GM12878 (cell line): ENCODE data around the gene WDR75. TPM values are rescaled to one million over a fixed set of nuclear protein-coding genes. Genes with fewer than 3 reads are reported as not detected.

Experiments used
- ATAC-seq: fragments of 200-7000 bp; cut with Tn5 transposase; 3 replicates; pipeline ENCODE4 v1.9.1; 2020; ENCODE audit warnings: mild to moderate bottlenecking, moderate library complexity
- BruUV-seq: library from RNA; stranded (reverse); fragments of 400-500 nt; replicated peaks from 2 replicates; lab custom pipeline; 2021; lab: Mats Ljungman, UMichigan
- CTCF ChIA-PET: fragments of 300-600 bp; sonication (Branson Sonifier 250); formaldehyde crosslinking; extraction: SDS; loops from one replicate; lab custom pipeline; 2021; ENCODE audit warnings: inconsistent platforms; lab: Yijun Ruan, JAX
- POLR2A ChIA-PET: fragments of 350-600 bp; formaldehyde crosslinking; extraction: SDS; loops from one replicate; lab custom pipeline; 2021; ENCODE audit warnings: inconsistent platforms; lab: Charles Lee
- RAD21 ChIA-PET: fragments of 300-600 bp; sonication (Branson Sonifier 250); formaldehyde crosslinking; loops from one replicate; lab custom pipeline; 2023; ENCODE audit warnings: antibody characterized with exemption; ENCODE audit not compliant: unreplicated experiment; lab: Charles Lee
- SMC1A ChIA-PET: fragments of 300-600 bp; sonication (Branson Sonifier 250); formaldehyde crosslinking; loops from one replicate; lab custom pipeline; 2023; ENCODE audit not compliant: unreplicated experiment, uncharacterized antibody; lab: Charles Lee
- DNase-seq: peaks from one replicate; pipeline ENCODE4 v3.0.0-alpha.2; 2011; ENCODE audit warnings: low read depth, low spot score
- FAIRE-seq: peaks from 3 replicates; lab custom pipeline; 2011; peaks lifted over from hg19 to GRCh38; lab: Jason Lieb, UNC
- H2AFZ ChIP-seq: 2 replicates; pipeline ENCODE4 v1.6.0; 2011; ENCODE audit warnings: low read depth, low read length, control low read depth; ENCODE audit not compliant: control insufficient read depth
- H3K27ac ChIP-seq: 2 replicates; pipeline ENCODE4 v1.5.1; 2011; ENCODE audit warnings: control low read depth; ENCODE audit not compliant: control insufficient read depth, insufficient read depth
- H3K27me3 ChIP-seq, 2 experiments: replicated peaks in 1 of 2; 2 replicates each; pipeline versions ENCODE4 v1.6.0 to v1.6.1; 2011; ENCODE audit warnings: low read length in 1 of 2; ENCODE audit not compliant: control insufficient read depth in 2 of 2, insufficient read depth in 2 of 2
- H3K36me3 ChIP-seq, 2 experiments: 2 replicates each; pipeline ENCODE4 v1.5.1; 2011; ENCODE audit warnings: low read length in 1 of 2; ENCODE audit not compliant: control insufficient read depth in 2 of 2, insufficient read depth in 2 of 2
- H3K4me1 ChIP-seq: 2 replicates; pipeline ENCODE4 v1.6.1; 2011; ENCODE audit warnings: mild to moderate bottlenecking, low read length, moderate library complexity, mixed read lengths; ENCODE audit not compliant: control insufficient read depth, insufficient read depth
- H3K4me2 ChIP-seq: 2 replicates; pipeline ENCODE4 v1.6.0; 2011; ENCODE audit warnings: control low read depth; ENCODE audit not compliant: control insufficient read depth, insufficient read depth
- H3K4me3 ChIP-seq: fragments of 200-600 bp; sonication (generic); 2 replicates; pipeline ENCODE4 v1.5.1; 2016
- H3K79me2 ChIP-seq: 2 replicates; pipeline ENCODE4 v1.6.0; 2011; ENCODE audit warnings: low read length; ENCODE audit not compliant: control insufficient read depth, insufficient read depth
- H3K9ac ChIP-seq: 2 replicates; pipeline ENCODE4 v1.8.0; 2011; ENCODE audit warnings: low read length, control low read depth, mixed read lengths; ENCODE audit not compliant: control insufficient read depth, insufficient read depth
- H3K9me3 ChIP-seq: replicated peaks from 3 replicates; pipeline ENCODE4 v1.5.1; 2011; ENCODE audit warnings: mild to moderate bottlenecking, low read length; ENCODE audit not compliant: control insufficient read depth, insufficient read depth
- H4K20me1 ChIP-seq: 2 replicates; pipeline ENCODE4 v1.6.0; 2011; ENCODE audit not compliant: control insufficient read depth, insufficient read depth
- ATF7 ChIP-seq: fragments of 450-650 bp; IDR thresholded peaks from 2 replicates; pipeline ENCODE4 v1.6.1; 2016; ENCODE audit warnings: low read depth, mild to moderate bottlenecking
- BCLAF1 ChIP-seq: fragments of 450-650 bp; IDR thresholded peaks from 2 replicates; pipeline ENCODE4 v1.6.1; 2017; ENCODE audit warnings: antibody characterized with exemption, mild to moderate bottlenecking, moderate library complexity
- BHLHE40 ChIP-seq, 2 experiments: fragments of 450-650 bp in 1 of 2; IDR thresholded peaks; 2 replicates each; pipeline ENCODE4 v1.6.1; 2011 to 2017; ENCODE audit warnings: low read depth in 2 of 2, borderline replicate concordance in 1 of 2, improper control_type of control experiment in 1 of 2, low read length in 1 of 2, mild to moderate bottlenecking in 1 of 2
- CEBPB ChIP-seq, 2 experiments: fragments of 150-350 bp in 1 of 2; IDR thresholded peaks; 2 replicates each; pipeline ENCODE4 v1.6.1; 2012 to 2014; ENCODE audit warnings: low read depth in 2 of 2, low read length in 2 of 2, borderline replicate concordance in 1 of 2, inconsistent platforms in 1 of 2
- CHD2 ChIP-seq: IDR thresholded peaks from 2 replicates; pipeline ENCODE4 v1.6.1; 2011; ENCODE audit warnings: low read depth, low read length, improper control_type of control experiment, borderline replicate concordance
- DPF2 ChIP-seq: fragments of 450-650 bp; IDR thresholded peaks from 2 replicates; pipeline ENCODE4 v1.6.1; 2017; ENCODE audit warnings: mild to moderate bottlenecking
- EED ChIP-seq: sonication (generic); IDR thresholded peaks from 2 replicates; pipeline ENCODE4 v1.6.1; 2016; ENCODE audit warnings: antibody characterized with exemption, low read depth
- LARP7 ChIP-seq: fragments of 450-650 bp; IDR thresholded peaks from 2 replicates; pipeline ENCODE4 v1.6.1; 2017; ENCODE audit warnings: mild to moderate bottlenecking
- NFXL1 ChIP-seq: fragments of 450-650 bp; IDR thresholded peaks from 2 replicates; pipeline ENCODE4 v1.6.1; 2017; ENCODE audit warnings: antibody characterized with exemption, mild to moderate bottlenecking, borderline replicate concordance
- NFYB ChIP-seq: IDR thresholded peaks from 2 replicates; pipeline ENCODE4 v1.6.1; 2011; ENCODE audit warnings: low read depth, mild to moderate bottlenecking, low read length, improper control_type of control experiment, moderate library complexity; ENCODE audit not compliant: insufficient read depth
- RFX5 ChIP-seq: IDR thresholded peaks from 2 replicates; pipeline ENCODE4 v1.6.1; 2011; ENCODE audit warnings: low read depth, low read length, improper control_type of control experiment
- SIX5 ChIP-seq: IDR thresholded peaks from 2 replicates; pipeline ENCODE4 v1.6.1; 2011; ENCODE audit warnings: mild to moderate bottlenecking, low read depth, low read length, moderate library complexity; ENCODE audit not compliant: severe bottlenecking
- SREBF1 ChIP-seq: IDR thresholded peaks from 2 replicates; pipeline ENCODE4 v1.6.1; 2012; ENCODE audit warnings: mild to moderate bottlenecking, low read length
- ZNF622 ChIP-seq: fragments of 450-650 bp; IDR thresholded peaks from 2 replicates; pipeline ENCODE4 v1.6.1; 2017; ENCODE audit warnings: mild to moderate bottlenecking, inconsistent platforms
- WGBS: methylation state at CpG from one replicate; pipeline ENCODE4 v1.1.6; 2016; ENCODE audit warnings: low lambda C conversion rate; ENCODE audit not compliant: insufficient replicate concordance, insufficient coverage; ENCODE audit errors: missing lambda C conversion rate; 5-methylcytosine and 5-hydroxymethylcytosine counted together
- in situ Hi-C: fragments of 300-500 bp; cut with MboI; formaldehyde crosslinking; loops from 9 replicates; pipeline ENCODE4 v1.14.3; 2018; ENCODE audit warnings: mixed read lengths
- intact Hi-C: fragments of 100-400 bp; cut with micrococcal nuclease; formaldehyde crosslinking; loops from one replicate; pipeline ENCODE4 v1.14.2; 2022; ENCODE audit not compliant: unreplicated experiment
- polyA plus RNA-seq, 11 experiments: library from polyadenylated mRNA; depleted of rRNA in 4 of 11; unstranded in 6 of 11; stranded (reverse) in 5 of 11; fragments of >200 nt; fragmentation: Nextera tagmentation in 4 of 11; fragmentation: Illumina TruSeq in 1 of 11; extraction: Ambion mirVana in 4 of 11; extraction: Trizol in 1 of 11; gene quantifications; 1 replicate in 1 of 11; 2 replicates in 10 of 11; pipeline versions ENCODE4 v1.2.1 to v1.2.3, GENCODE V29; 2011 to 2016; ENCODE audit warnings: inconsistent platforms in 2 of 11, missing spikeins in 2 of 11, low read depth in 1 of 11
- total RNA-seq, 4 experiments: library from RNA; depleted of rRNA in 3 of 4; stranded (reverse); fragments of >200 nt in 3 of 4; fragmentation: Illumina TruSeq in 1 of 4; extraction: Trizol in 1 of 4; gene quantifications; 2 replicates each; pipeline versions ENCODE4 v1.2.1 to v1.2.3, GENCODE V29; 2013 to 2021
- TF ChIP-seq, protein P1 (sequence below): IDR thresholded peaks from 2 replicates; pipeline ENCODE4 v1.6.1; 2011; ENCODE audit warnings: low read depth, mild to moderate bottlenecking, low read length, moderate library complexity, borderline replicate concordance; ENCODE audit errors: extremely low read depth
- TF ChIP-seq, protein P2 (sequence below): fragments of 450-650 bp; formaldehyde crosslinking; IDR thresholded peaks from 2 replicates; pipeline ENCODE4 v1.4.0; 2020; ENCODE audit warnings: mild to moderate bottlenecking, moderate library complexity

WDR75 gene
- total and polyA plus RNA-seq, 10 of the 15 experiments (the other 5 are each of a cell fraction or from before 2014, with no cell fraction given), result 53.1 to 98.5 (median 71.5) TPM

- RAD21 ChIA-PET, result interaction anchor here (1.0 kb wide), 1 partner anchor 284 kb away, joined by 3 read pairs; no protein-coding TSS in a partner anchor
- DNase-seq (no peak), ATAC-seq (no peak), FAIRE-seq (no peak)
- Histone ChIP-seq H3K4me1 (no peaks in the 10 kb centered on the region), H3K27me3 (no peaks in the 10 kb centered on the region), H4K20me1 (no peaks in the 10 kb centered on the region), H3K9me3 (no peaks in the 10 kb centered on the region), H3K4me2 (no peak overlapping the region), H3K79me2 (no peaks in the 10 kb centered on the region), H2AFZ (no peak overlapping the region), H3K4me3 (no peak overlapping the region), H3K27ac (no peak overlapping the region), H3K36me3 (no peaks in the 10 kb centered on the region), H3K9ac (no peak overlapping the region)
- BruUV-seq, result no TSS peak
- SMC1A ChIA-PET, result no interaction called here
- TF ChIP-seq CEBPB (IDR thresholded peaks at IDR 0.05; ENCODE audit: borderline replicate concordance in 1 of 2, low read depth in 2 of 2, low read length in 2 of 2) (no peak), SIX5 (no peak), ATF7 (no peak), CHD2 (no peak), EED (no peak), SREBF1 (no peak), ZNF622 (no peak), BHLHE40 (IDR thresholded peaks at IDR 0.05; ENCODE audit: borderline replicate concordance in 1 of 2, low read depth in 2 of 2, low read length in 1 of 2) (no peak), NFYB (no peak), NFXL1 (no peak), DPF2 (no peak), RFX5 (no peak), LARP7 (no peak), BCLAF1 (no peak)
- TF ChIP-seq, protein P1, sequence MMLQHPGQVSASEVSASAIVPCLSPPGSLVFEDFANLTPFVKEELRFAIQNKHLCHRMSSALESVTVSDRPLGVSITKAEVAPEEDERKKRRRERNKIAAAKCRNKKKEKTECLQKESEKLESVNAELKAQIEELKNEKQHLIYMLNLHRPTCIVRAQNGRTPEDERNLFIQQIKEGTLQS, result no peak
- TF ChIP-seq, protein P2, sequence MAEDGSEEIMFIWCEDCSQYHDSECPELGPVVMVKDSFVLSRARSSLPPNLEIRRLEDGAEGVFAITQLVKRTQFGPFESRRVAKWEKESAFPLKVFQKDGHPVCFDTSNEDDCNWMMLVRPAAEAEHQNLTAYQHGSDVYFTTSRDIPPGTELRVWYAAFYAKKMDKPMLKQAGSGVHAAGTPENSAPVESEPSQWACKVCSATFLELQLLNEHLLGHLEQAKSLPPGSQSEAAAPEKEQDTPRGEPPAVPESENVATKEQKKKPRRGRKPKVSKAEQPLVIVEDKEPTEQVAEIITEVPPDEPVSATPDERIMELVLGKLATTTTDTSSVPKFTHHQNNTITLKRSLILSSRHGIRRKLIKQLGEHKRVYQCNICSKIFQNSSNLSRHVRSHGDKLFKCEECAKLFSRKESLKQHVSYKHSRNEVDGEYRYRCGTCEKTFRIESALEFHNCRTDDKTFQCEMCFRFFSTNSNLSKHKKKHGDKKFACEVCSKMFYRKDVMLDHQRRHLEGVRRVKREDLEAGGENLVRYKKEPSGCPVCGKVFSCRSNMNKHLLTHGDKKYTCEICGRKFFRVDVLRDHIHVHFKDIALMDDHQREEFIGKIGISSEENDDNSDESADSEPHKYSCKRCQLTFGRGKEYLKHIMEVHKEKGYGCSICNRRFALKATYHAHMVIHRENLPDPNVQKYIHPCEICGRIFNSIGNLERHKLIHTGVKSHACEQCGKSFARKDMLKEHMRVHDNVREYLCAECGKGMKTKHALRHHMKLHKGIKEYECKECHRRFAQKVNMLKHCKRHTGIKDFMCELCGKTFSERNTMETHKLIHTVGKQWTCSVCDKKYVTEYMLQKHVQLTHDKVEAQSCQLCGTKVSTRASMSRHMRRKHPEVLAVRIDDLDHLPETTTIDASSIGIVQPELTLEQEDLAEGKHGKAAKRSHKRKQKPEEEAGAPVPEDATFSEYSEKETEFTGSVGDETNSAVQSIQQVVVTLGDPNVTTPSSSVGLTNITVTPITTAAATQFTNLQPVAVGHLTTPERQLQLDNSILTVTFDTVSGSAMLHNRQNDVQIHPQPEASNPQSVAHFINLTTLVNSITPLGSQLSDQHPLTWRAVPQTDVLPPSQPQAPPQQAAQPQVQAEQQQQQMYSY, result no peak
- intact Hi-C loops, result no loop called here
- in situ Hi-C loops, result no loop called here
- CTCF ChIA-PET, result no interaction called here
- 50% methylated on average over 2 of the region's 2 CpGs for WGBS
- POLR2A ChIA-PET, result no interaction called here
These were observed 14.4 kb upstream of the WDR75 start for GRCh38 chr2:189426886-189427285.
